KG1 (cell line): ENCODE results near the gene RNF8.
"Not testable (repeated sequence)": the region's sequence is repeated elsewhere in the genome, so short reads cannot be mapped to it uniquely, and the experiment has no call there.

ENCODE experiments used
- DNase-seq: peaks from one replicate; lab custom pipeline; 2025; lab: John Stamatoyannopoulos, UW

RNF8 gene

GRCh38 chr6:37321516-37322415, 32.0 kb upstream of the RNF8 start:
- no peak for DNase-seq

- DNase-seq, result no peak
Observed at GRCh38 chr6:37323580-37323979, 30.2 kb upstream of the RNF8 start.

- DNase-seq, result no peak
Observed at GRCh38 chr6:37324131-37325033, 29.4 kb upstream of the RNF8 start.

- not testable (repeated sequence) for DNase-seq
Observed at GRCh38 chr6:37330345-37330744, 23.4 kb upstream of the RNF8 start.

GRCh38 chr6:37331047-37331446, 22.7 kb upstream of the RNF8 start:
- DNase-seq, result no peak

- no peak for DNase-seq
Observed at GRCh38 chr6:37332894-37333293, 20.9 kb upstream of the RNF8 start.

- no peak for DNase-seq
Observed at GRCh38 chr6:37334047-37334446, 19.7 kb upstream of the RNF8 start.

GRCh38 chr6:37338317-37338716, 15.5 kb upstream of the RNF8 start:
- not testable (repeated sequence) for DNase-seq

GRCh38 chr6:37338745-37339255, 15.0 kb upstream of the RNF8 start:
- no peak for DNase-seq

GRCh38 chr6:37339741-37340638, 13.8 kb upstream of the RNF8 start:
- DNase-seq, result no peak

- no peak for DNase-seq
Observed at GRCh38 chr6:37340639-37340943, 13.2 kb upstream of the RNF8 start.

GRCh38 chr6:37343248-37343647, 10.5 kb upstream of the RNF8 start:
- no peak for DNase-seq

GRCh38 chr6:37344308-37344707, 9.5 kb upstream of the RNF8 start:
- DNase-seq, result no peak

GRCh38 chr6:37345804-37346203, 8.0 kb upstream of the RNF8 start:
- not testable (repeated sequence) for DNase-seq

GRCh38 chr6:37347177-37347576, 6.6 kb upstream of the RNF8 start:
- DNase-seq, result no peak

- no peak for DNase-seq
Observed at GRCh38 chr6:37347670-37348111, 6.1 kb upstream of the RNF8 start.

- DNase-seq, result no peak
Observed at GRCh38 chr6:37351027-37351426, 2.8 kb upstream of the RNF8 start.

GRCh38 chr6:37352384-37352783, 1.4 kb upstream of the RNF8 start:
- no peak for DNase-seq

- no peak for DNase-seq
Observed at GRCh38 chr6:37354526-37355384, 972 bp downstream of the RNF8 start.

GRCh38 chr6:37357288-37357687, 3.5 kb downstream of the RNF8 start:
- DNase-seq, result no peak

GRCh38 chr6:37357860-37358259, 4.1 kb downstream of the RNF8 start:
- no peak for DNase-seq
